ENCODE measurements around the gene MDFIC2.
"Not testable (repeated sequence)": the region's sequence is repeated elsewhere in the genome, so short reads cannot be mapped to it uniquely, and the experiment has no call there.

MDFIC2 gene

DNA sequence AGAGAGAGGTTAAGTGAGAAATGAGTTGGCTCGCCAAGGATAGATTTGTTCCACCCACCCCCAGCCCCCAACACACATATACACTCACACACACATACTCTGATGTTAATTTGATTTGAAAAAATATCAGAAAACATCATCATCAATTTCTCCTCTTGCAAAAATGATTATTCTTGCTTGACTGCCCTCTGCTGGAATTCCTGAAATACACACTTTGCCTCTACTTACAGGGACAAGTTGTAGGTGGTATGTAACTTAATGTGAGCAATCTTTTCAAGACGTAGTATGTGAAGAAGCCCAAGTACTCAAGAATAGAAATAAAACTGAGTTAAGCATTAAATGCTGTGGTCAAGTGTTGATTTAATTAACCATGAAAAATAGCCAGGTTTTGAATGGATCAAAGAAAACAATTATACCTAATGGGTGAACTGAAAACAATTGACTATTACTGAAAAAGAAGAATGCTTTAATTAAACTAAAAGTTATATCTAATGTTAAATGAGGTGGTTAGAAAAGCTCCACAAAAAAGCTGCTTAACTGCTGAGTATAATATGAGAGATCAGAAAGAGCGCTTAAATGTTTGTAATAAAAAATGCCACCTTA, 46.6 kb upstream of the MDFIC2 start:
- DNase-seq = peak; percentile 46
- no peaks in the 10 kb centered on the region for H4K20me1 ChIP-seq (ENCODE audit: insufficient read depth, low read length)
- H3K4me2 ChIP-seq (ENCODE audit: low read depth, low read length) = no peak overlapping the region
- no peaks in the 10 kb centered on the region for H3K4me1 ChIP-seq (ENCODE audit: low read length)
- H3K4me3 ChIP-seq (ENCODE audit: low read length) = no peak overlapping the region
- no peaks in the 10 kb centered on the region for H3K79me2 ChIP-seq (ENCODE audit: low read length)
- H3K27me3 ChIP-seq (replicated peaks; ENCODE audit: insufficient read depth, low read length) = no peaks in the 10 kb centered on the region
- no peaks in the 10 kb centered on the region for H3K9me2 ChIP-seq (replicated peaks; ENCODE audit: insufficient read depth, low read length)
- H3K9ac ChIP-seq (ENCODE audit: low read length) = no peak overlapping the region
- H3F3A ChIP-seq (ENCODE audit: insufficient read depth, low read length) = no peaks in the 10 kb centered on the region
- TF ChIP-seq EZH2 (optimal IDR thresholded peaks at IDR 0.05; ENCODE audit: low read depth, low read length) = no peak
- TF ChIP-seq, protein P1, sequence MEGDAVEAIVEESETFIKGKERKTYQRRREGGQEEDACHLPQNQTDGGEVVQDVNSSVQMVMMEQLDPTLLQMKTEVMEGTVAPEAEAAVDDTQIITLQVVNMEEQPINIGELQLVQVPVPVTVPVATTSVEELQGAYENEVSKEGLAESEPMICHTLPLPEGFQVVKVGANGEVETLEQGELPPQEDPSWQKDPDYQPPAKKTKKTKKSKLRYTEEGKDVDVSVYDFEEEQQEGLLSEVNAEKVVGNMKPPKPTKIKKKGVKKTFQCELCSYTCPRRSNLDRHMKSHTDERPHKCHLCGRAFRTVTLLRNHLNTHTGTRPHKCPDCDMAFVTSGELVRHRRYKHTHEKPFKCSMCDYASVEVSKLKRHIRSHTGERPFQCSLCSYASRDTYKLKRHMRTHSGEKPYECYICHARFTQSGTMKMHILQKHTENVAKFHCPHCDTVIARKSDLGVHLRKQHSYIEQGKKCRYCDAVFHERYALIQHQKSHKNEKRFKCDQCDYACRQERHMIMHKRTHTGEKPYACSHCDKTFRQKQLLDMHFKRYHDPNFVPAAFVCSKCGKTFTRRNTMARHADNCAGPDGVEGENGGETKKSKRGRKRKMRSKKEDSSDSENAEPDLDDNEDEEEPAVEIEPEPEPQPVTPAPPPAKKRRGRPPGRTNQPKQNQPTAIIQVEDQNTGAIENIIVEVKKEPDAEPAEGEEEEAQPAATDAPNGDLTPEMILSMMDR (IDR thresholded peaks at IDR 0.05; ENCODE audit: low read length) = peak; percentile 72
- H3K9me3 ChIP-seq (replicated peaks; ENCODE audit: insufficient read depth, low read length) = no peaks in the 10 kb centered on the region
- no peaks in the 10 kb centered on the region for H3K36me3 ChIP-seq (replicated peaks; ENCODE audit: insufficient read depth, low read length)
- H2AFZ ChIP-seq (ENCODE audit: low read length) = no peak overlapping the region
- no peak overlapping the region for H3K27ac ChIP-seq (ENCODE audit: low read length)

DNA sequence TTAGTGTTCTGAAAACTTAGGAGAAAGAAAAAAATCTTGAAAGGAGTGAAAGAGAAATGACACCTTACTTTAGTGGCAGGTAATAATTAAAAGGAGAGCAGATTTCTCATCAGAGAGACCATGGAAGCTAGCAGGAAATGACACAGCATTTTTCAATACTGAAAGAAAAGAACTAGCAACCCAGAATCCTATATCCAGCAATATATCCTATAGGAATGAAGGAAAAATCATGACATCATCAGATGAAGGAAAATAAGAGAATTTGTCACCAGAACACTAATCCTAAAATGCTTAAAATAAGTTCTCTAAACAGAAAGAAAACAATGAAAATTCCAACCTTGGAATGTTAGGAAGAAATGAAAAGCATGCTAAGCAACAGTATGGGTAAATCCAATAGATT, 39.8 kb upstream of the MDFIC2 start:
- Histone ChIP-seq H2AFZ (ENCODE audit: low read length) (no peak overlapping the region), H4K20me1 (ENCODE audit: insufficient read depth, low read length) (no peaks in the 10 kb centered on the region), H3K36me3 (replicated peaks; ENCODE audit: insufficient read depth, low read length) (no peaks in the 10 kb centered on the region), H3K4me3 (ENCODE audit: low read length) (no peak overlapping the region), H3K9me2 (replicated peaks; ENCODE audit: insufficient read depth, low read length) (no peaks in the 10 kb centered on the region), H3K9me3 (replicated peaks; ENCODE audit: insufficient read depth, low read length) (no peaks in the 10 kb centered on the region), H3K4me2 (ENCODE audit: low read depth, low read length) (no peak overlapping the region), H3K27ac (ENCODE audit: low read length) (no peak overlapping the region), H3K79me2 (ENCODE audit: low read length) (no peaks in the 10 kb centered on the region), H3F3A (ENCODE audit: insufficient read depth, low read length) (no peaks in the 10 kb centered on the region), H3K27me3 (replicated peaks; ENCODE audit: insufficient read depth, low read length) (no peaks in the 10 kb centered on the region), H3K4me1 (ENCODE audit: low read length) (no peaks in the 10 kb centered on the region), H3K9ac (ENCODE audit: low read length) (no peak overlapping the region)
- no peak for DNase-seq
- TF ChIP-seq, protein P1 (IDR thresholded peaks at IDR 0.05; ENCODE audit: low read length) = no peak
- TF ChIP-seq EZH2phosphoT487 (IDR thresholded peaks at IDR 0.05; ENCODE audit: low read length) = no peak

DNA sequence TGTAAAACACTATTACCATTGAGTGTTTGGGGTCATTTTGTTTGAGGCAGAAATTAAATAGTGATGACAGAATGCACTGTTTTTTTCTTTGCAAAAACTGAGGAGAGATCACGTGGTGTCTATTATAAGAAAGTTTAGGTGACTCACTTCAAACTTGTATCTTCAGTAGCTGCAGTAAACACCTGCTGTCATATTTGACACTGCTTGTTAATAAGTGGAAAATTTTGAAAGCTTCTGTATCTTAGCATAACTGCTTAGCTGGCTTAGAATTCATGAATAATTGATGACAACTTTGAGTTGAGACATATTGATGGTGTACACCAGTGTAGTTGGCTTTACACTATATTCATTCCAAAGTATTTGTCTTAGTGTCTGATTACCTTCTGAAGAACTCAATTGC, 29.7 kb upstream of the MDFIC2 start:
- Histone ChIP-seq H3K4me2 (ENCODE audit: low read depth, low read length) (no peak overlapping the region), H3K9me3 (replicated peaks; ENCODE audit: insufficient read depth, low read length) (no peaks in the 10 kb centered on the region), H3K36me3 (replicated peaks; ENCODE audit: insufficient read depth, low read length) (no peaks in the 10 kb centered on the region), H3K79me2 (ENCODE audit: low read length) (no peaks in the 10 kb centered on the region), H3K4me1 (ENCODE audit: low read length) (peaks cover 3% of the 10 kb centered on the region; the same call in 1 of the 2 replicates), H3K9ac (ENCODE audit: low read length) (no peak overlapping the region), H2AFZ (ENCODE audit: low read length) (no peak overlapping the region), H3F3A (ENCODE audit: insufficient read depth, low read length) (no peaks in the 10 kb centered on the region), H4K20me1 (ENCODE audit: insufficient read depth, low read length) (no peaks in the 10 kb centered on the region), H3K27me3 (replicated peaks; ENCODE audit: insufficient read depth, low read length) (no peaks in the 10 kb centered on the region), H3K9me2 (replicated peaks; ENCODE audit: insufficient read depth, low read length) (no peaks in the 10 kb centered on the region), H3K4me3 (ENCODE audit: low read length) (no peak overlapping the region), H3K27ac (ENCODE audit: low read length) (no peak overlapping the region)
- DNase-seq = peak; percentile 48
- TF ChIP-seq EZH2 (optimal IDR thresholded peaks at IDR 0.05; ENCODE audit: low read depth, low read length) (no peak), EZH2phosphoT487 (IDR thresholded peaks at IDR 0.05; ENCODE audit: low read length) (no peak)
- TF ChIP-seq, protein P1 (IDR thresholded peaks at IDR 0.05; ENCODE audit: low read length) = no peak

DNA sequence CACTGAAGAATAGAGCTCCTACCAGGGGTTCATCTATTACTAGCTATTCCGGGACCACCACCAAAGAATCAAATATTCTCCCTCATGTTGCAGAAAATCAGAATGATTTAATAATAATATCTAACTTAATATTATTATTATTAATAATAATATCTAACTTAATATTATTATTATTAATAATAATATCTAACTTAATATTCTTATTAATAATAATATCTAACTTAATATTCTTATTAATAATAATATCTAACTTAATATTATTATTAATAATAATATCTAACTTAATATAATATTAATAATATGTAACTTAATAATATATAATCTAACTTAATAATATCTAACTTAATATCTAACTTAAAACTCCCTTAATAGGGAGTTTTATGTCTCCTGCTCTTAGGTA, 24.4 kb upstream of the MDFIC2 start:
- not testable (repeated sequence) for H3K27ac ChIP-seq (ENCODE audit: low read length); H3K9me3 ChIP-seq (replicated peaks; ENCODE audit: insufficient read depth, low read length); H3K4me1 ChIP-seq (ENCODE audit: low read length); H2AFZ ChIP-seq (ENCODE audit: low read length); H3K9ac ChIP-seq (ENCODE audit: low read length); H3F3A ChIP-seq (ENCODE audit: insufficient read depth, low read length); H3K4me3 ChIP-seq (ENCODE audit: low read length); H3K36me3 ChIP-seq (replicated peaks; ENCODE audit: insufficient read depth, low read length); H4K20me1 ChIP-seq (ENCODE audit: insufficient read depth, low read length); H3K27me3 ChIP-seq (replicated peaks; ENCODE audit: insufficient read depth, low read length); H3K9me2 ChIP-seq (replicated peaks; ENCODE audit: insufficient read depth, low read length); DNase-seq; H3K79me2 ChIP-seq (ENCODE audit: low read length); H3K4me2 ChIP-seq (ENCODE audit: low read depth, low read length)

Data from MM.1S (cell line).